GM12872 (cell line): ENCODE results near the gene NECAP2.

Experiments used
- CTCF ChIP-seq: IDR thresholded peaks from 3 replicates; pipeline ENCODE4 v1.5.1; 2011; ENCODE audit warnings: low read depth, mild to moderate bottlenecking, low read length, moderate library complexity; ENCODE audit not compliant: insufficient read depth

The NECAP2 gene

GRCh38 chr1:16442265-16442664, 1.7 kb downstream of the NECAP2 start:
- no peak for TF ChIP-seq CTCF

GRCh38 chr1:16442941-16443340, 2.4 kb downstream of the NECAP2 start:
- TF ChIP-seq CTCF = no peak

DNA sequence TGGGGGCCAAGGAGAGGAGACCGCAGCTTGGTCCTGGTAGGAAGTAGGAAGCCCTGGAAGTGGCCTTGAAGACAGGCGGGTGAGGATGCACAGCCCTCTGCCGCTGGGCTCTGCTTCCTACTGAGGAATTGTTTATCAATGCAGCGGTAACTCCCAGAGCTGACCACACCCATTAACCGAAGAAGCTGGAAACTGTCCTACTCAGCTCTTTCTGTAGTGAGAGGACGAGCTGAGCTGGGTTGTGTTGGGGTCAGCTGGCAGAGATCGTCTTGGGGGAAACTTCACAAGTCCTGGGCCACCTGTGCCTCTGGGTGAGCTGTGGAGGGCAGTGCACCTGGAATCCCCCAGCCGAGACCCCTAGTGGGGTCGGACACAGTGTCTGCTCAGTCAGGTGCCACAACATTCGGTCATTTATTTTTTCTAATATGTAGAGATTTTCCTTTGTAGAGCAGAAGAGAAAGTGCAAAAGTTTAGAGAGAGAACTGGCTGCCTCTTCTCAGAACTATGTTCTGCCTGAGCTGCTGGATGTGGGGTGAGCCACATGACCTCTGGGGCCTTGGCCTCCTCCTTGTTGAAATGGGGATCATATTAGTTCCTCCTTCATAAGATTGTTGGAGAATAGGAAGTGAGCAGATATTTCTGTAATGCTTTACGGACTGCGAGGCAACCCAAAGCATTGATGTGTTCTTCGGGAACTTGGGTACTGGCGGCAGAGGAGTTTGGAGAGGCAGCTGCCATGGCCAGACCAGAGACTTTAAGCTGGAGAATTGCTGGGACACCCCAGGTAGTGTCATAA, 3.6 kb downstream of the NECAP2 start:
- TF ChIP-seq CTCF = no peak

- TF ChIP-seq CTCF = no peak
These were observed 4.5 kb downstream of the NECAP2 start for GRCh38 chr1:16445052-16445451.

DNA sequence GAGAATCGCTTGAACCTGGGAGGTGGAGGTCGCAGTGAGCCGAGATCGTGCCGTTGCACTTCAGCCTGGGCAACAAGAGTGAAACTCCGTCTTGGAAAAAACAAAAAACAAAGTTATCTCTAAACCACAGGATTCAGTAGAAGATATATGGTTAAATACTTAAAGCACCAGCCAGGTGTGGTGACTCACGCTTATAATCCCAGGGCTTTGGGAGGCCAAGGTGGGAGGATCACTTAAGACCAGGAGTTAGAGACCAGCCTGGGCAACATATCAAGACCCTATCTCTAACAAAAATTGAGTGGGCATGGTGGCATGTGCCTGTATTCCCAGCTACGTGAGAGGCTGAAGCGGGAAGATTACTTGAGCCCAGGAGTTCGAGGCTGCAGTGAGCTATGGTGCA, 5.6 kb downstream of the NECAP2 start:
- TF ChIP-seq CTCF = no peak

DNA sequence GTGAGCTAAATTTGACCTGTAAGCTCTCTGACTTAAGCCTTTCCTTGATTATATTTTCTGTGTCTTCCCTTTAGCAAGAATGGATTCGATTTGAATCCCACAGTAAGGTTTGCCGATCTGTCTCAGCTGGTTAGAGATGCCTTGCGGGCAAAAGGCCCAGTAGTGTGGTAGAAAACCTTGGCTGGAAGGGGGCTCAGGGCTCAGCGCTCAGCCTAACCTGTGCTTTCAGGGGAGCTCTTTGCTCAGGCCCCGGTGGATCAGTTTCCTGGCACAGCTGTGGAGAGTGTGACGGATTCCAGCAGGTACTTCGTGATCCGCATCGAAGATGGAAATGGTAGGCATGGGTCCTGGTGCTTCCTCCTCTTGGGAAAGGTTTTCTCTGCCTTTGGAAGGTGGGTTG, 7.1 kb downstream of the NECAP2 start:
- TF ChIP-seq CTCF = no peak

- no peak for TF ChIP-seq CTCF
These were observed 8.5 kb downstream of the NECAP2 start for GRCh38 chr1:16449065-16449464.

DNA sequence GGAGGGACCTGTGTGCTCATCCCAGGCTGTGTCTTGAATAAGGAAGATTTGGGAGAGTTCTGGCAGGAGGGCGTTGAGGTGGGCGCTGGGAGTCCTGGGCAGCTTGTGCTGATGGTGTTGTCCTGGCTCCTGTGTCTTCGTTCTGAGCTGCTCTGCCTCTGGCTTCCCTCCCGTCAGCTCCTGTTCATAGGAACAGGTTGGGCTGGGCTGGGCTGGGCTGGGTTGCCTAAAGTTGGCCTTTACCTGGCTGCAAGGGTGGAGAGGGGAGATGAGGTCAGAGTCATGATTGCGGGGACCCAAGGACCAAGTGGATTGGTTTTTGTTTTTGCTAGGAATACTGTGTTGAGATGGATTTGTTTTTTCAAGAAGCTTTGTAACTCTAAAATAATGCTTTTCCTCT, 9.1 kb downstream of the NECAP2 start:
- TF ChIP-seq CTCF = no peak
